OCI-LY3 (cell line): ENCODE measurements around the gene SSTR5.

Experiments used
- H2AFZ ChIP-seq: fragments of 200-600, 300-600 bp; shearing (Covaris generic); 2 replicates; pipeline ENCODE4 v1.6.0; 2014; ENCODE audit warnings: antibody characterized with exemption, low read depth, low read length
- H3K27ac ChIP-seq: fragments of 200-600, 300-600 bp; sonication (generic); 2 replicates; pipeline ENCODE4 v1.5.1; 2014; ENCODE audit warnings: mild to moderate bottlenecking, low read length, moderate library complexity, mixed read lengths
- H3K27me3 ChIP-seq: fragments of 200-600, 300-600 bp; sonication (generic); 2 replicates; pipeline ENCODE4 v1.6.1; 2014; ENCODE audit warnings: low read depth, low read length, mixed read lengths
- H3K36me3 ChIP-seq: fragments of 200-600, 300-600 bp; sonication (generic); replicated peaks from 2 replicates; pipeline ENCODE3; 2014; ENCODE audit warnings: low read depth, low read length, mixed read lengths
- H3K4me1 ChIP-seq: fragments of 300-600, 200-600 bp; sonication (generic); 2 replicates; pipeline ENCODE4 v1.6.1; 2014; ENCODE audit warnings: low read length, mixed read lengths
- H3K4me2 ChIP-seq: fragments of 200-600, 300-600 bp; sonication (generic); 2 replicates; pipeline ENCODE4 v1.6.1; 2014; ENCODE audit warnings: low read length, mixed read lengths
- H3K4me3 ChIP-seq: fragments of 300-600, 200-600 bp; sonication (generic); 2 replicates; pipeline ENCODE4 v1.5.1; 2014; ENCODE audit warnings: antibody characterized with exemption, mild to moderate bottlenecking, low read length, moderate library complexity
- H3K79me2 ChIP-seq: fragments of 300-600, 200-600 bp; shearing (Covaris generic); 2 replicates; pipeline ENCODE4 v1.6.1; 2014; ENCODE audit warnings: mild to moderate bottlenecking, low read length, mixed read lengths
- H3K9ac ChIP-seq: fragments of 300-600, 200-600 bp; shearing (Covaris generic); 2 replicates; pipeline ENCODE4 v1.6.0; 2014; ENCODE audit warnings: mild to moderate bottlenecking, low read length, moderate library complexity
- H3K9me3 ChIP-seq: fragments of 200-600, 300-600 bp; shearing (Covaris generic); 2 replicates; pipeline ENCODE4 v1.6.1; 2014; ENCODE audit warnings: low read length, mixed read lengths; ENCODE audit not compliant: insufficient read depth
- H4K20me1 ChIP-seq: fragments of 200-600, 300-600 bp; sonication (generic); 2 replicates; pipeline ENCODE4 v1.6.1; 2016; ENCODE audit warnings: low read length, mixed read lengths; ENCODE audit not compliant: insufficient read depth
- CTCF ChIP-seq: fragments of 200-600, 300-600 bp; sonication (generic); IDR thresholded peaks from 2 replicates; pipeline ENCODE4 v1.5.1; 2014; ENCODE audit warnings: antibody characterized with exemption, low read length, low read depth
- EZH2phosphoT487 ChIP-seq: fragments of 200-600 bp; shearing (Covaris generic); IDR thresholded peaks from 2 replicates; pipeline ENCODE4 v1.6.1; 2018; ENCODE audit warnings: antibody characterized with exemption, mixed run types, low read depth

Gene SSTR5

GRCh38 chr16:1036726-1037393, 35.7 kb upstream of the SSTR5 start:
- Histone ChIP-seq H3K4me1 (no peaks in the 10 kb centered on the region), H3K4me3 (no peak overlapping the region), H3K4me2 (no peak overlapping the region), H3K9ac (no peak overlapping the region), H3K27me3 (no peaks in the 10 kb centered on the region), H3K27ac (no peak overlapping the region), H3K9me3 (no peaks in the 10 kb centered on the region), H4K20me1 (no peaks in the 10 kb centered on the region), H3K79me2 (no peaks in the 10 kb centered on the region), H3K36me3 (no peaks in the 10 kb centered on the region), H2AFZ (no peak overlapping the region)
- TF ChIP-seq CTCF (no peak), EZH2phosphoT487 (no peak)

- TF ChIP-seq EZH2phosphoT487 (no peak), CTCF (no peak)
- Histone ChIP-seq H3K36me3 (no peaks in the 10 kb centered on the region), H3K4me3 (no peak overlapping the region), H4K20me1 (no peaks in the 10 kb centered on the region), H3K27ac (no peak overlapping the region), H3K27me3 (no peaks in the 10 kb centered on the region), H3K4me2 (no peak overlapping the region), H3K4me1 (no peaks in the 10 kb centered on the region), H3K79me2 (no peaks in the 10 kb centered on the region), H3K9ac (no peak overlapping the region), H3K9me3 (no peaks in the 10 kb centered on the region), H2AFZ (no peak overlapping the region)
These were observed 34.9 kb upstream of the SSTR5 start for GRCh38 chr16:1037394-1038257.

GRCh38 chr16:1038932-1039331, 33.6 kb upstream of the SSTR5 start:
- Histone ChIP-seq H3K9me3 (no peaks in the 10 kb centered on the region), H3K27ac (no peak overlapping the region), H3K9ac (no peak overlapping the region), H3K4me2 (no peak overlapping the region), H3K4me3 (no peak overlapping the region), H3K36me3 (no peaks in the 10 kb centered on the region), H3K79me2 (no peaks in the 10 kb centered on the region), H3K4me1 (no peaks in the 10 kb centered on the region), H2AFZ (no peak overlapping the region), H4K20me1 (no peaks in the 10 kb centered on the region), H3K27me3 (no peaks in the 10 kb centered on the region)
- TF ChIP-seq EZH2phosphoT487 (no peak), CTCF (no peak)

- no peak overlapping the region for H3K4me3 ChIP-seq
- H3K4me1 ChIP-seq, result no peaks in the 10 kb centered on the region
- H3K9ac ChIP-seq, result no peak overlapping the region
- no peak overlapping the region for H3K27ac ChIP-seq
- no peaks in the 10 kb centered on the region for H3K79me2 ChIP-seq
- no peaks in the 10 kb centered on the region for H3K9me3 ChIP-seq
- no peak for TF ChIP-seq CTCF
- no peak for TF ChIP-seq EZH2phosphoT487
- H3K36me3 ChIP-seq, result no peaks in the 10 kb centered on the region
- no peaks in the 10 kb centered on the region for H3K27me3 ChIP-seq
- no peak overlapping the region for H2AFZ ChIP-seq
- H4K20me1 ChIP-seq, result no peaks in the 10 kb centered on the region
- no peak overlapping the region for H3K4me2 ChIP-seq
These were observed 32.8 kb upstream of the SSTR5 start for GRCh38 chr16:1039762-1040161.
